ENCODE measurements around the gene PCDH1. TPM values are rescaled to one million over a fixed set of nuclear protein-coding genes. Genes with fewer than 3 reads are reported as not detected.

Gene PCDH1
- total and polyA plus RNA-seq, 2 of the 8 experiments (the other 6 are each of a cell fraction or from before 2014, with no cell fraction given), result 101 to 102 TPM

DNA sequence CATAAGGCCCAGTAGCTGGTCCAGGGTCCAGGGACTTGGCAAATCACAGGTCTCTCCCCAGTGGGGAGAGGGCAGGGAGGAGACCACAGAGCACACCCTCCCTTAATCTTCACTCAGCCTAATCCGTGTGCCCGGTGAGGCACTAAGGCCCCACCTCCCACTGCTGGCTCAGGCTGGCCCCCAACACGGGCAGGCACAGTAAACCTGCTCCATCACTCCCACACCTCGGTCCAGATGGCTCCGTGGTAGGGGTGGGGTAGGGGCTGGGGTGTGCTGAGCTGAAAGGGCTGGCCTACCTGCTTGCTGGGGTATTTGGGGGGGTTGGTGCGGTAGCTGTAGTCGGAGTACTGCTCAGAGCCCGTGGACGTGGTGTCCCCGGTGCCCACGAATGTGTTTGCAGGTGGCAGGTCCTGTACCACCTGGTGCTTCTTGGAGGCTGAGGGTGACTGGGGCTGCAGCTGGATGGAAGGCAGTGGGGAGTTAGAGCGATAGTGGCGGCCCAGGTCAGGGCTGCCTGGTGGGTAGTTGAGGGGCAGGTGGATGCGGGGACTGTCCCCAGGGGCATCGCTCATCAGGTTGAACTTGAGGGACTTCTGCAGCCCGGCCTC is 15.2 kb downstream of the PCDH1 start:
- peaks cover 6 to 10% (median 7%) of the 10 kb centered on the region in 4 experiments for H3K4me1 ChIP-seq (replicated peaks in 1 of 4; ENCODE audit: control insufficient read depth in 3 of 4, insufficient read depth in 4 of 4, low read length in 3 of 4)
- no peak overlapping the region for H3K56ac ChIP-seq (replicated peaks; ENCODE audit: insufficient read length, low read depth, low read length)
- no peak overlapping the region for H2BK5ac ChIP-seq (ENCODE audit: low read depth, low read length)
- H2AK5ac ChIP-seq (ENCODE audit: low read depth, low read length), result no peak overlapping the region
- H4K5ac ChIP-seq (ENCODE audit: insufficient read length, low read depth, low read length), result no peak overlapping the region
- POLR2A ChIA-PET (ENCODE audit: partially characterized antibody), result interaction anchor here (10.5 kb wide), 1 partner anchor 10 kb away, joined by 210 read pairs; the partner anchor contains the start of gene PCDH1
- CTCF ChIA-PET (ENCODE audit: partially characterized antibody), result interaction anchor here (0.6 to 14.0 kb wide), 3 partner anchors 16 to 468 kb away, joined by 3 to 200 read pairs (median 3); partner anchors contain the start of gene PCDH1
- H3K79me2 ChIP-seq (ENCODE audit: control insufficient read depth in 1 of 2, insufficient read depth in 2 of 2, low read length in 2 of 2), result peaks cover 0 to 40% of the 10 kb centered on the region in 2 experiments; a peak in 2 of 4 replicates
- no peaks in the 10 kb centered on the region for H3K27me3 ChIP-seq (replicated peaks in 1 of 4; ENCODE audit: control insufficient read depth in 3 of 4, extremely low read depth in 1 of 4, insufficient read depth in 3 of 4, low read length in 3 of 4)
- H4K91ac ChIP-seq (replicated peaks; ENCODE audit: insufficient read length, low read length), result no peak overlapping the region
- TF ChIP-seq SIRT6 (IDR thresholded peaks at IDR 0.05; ENCODE audit: low read length) (no peak), SIN3A (conservative IDR thresholded peaks at IDR 0.05 in 1 of 2, IDR thresholded peaks at IDR 0.05 in 1 of 2; ENCODE audit: low read depth in 1 of 2, low read length in 2 of 2) (no peak), TAF1 (IDR thresholded peaks at IDR 0.05; ENCODE audit: low read depth, low read length) (no peak), TBP (IDR thresholded peaks at IDR 0.05; ENCODE audit: low read depth, low read length) (no peak), SUZ12 (IDR thresholded peaks at IDR 0.05; ENCODE audit: low read length) (no peak), TAF7 (optimal IDR thresholded peaks at IDR 0.05; ENCODE audit: borderline replicate concordance, low read depth, low read length) (no peak), MAFK (IDR thresholded peaks at IDR 0.05; ENCODE audit: low read depth, low read length) (no peak), RNF2 (IDR thresholded peaks at IDR 0.05; ENCODE audit: borderline replicate concordance, low read depth, low read length, missing control alignments, poor library complexity, severe bottlenecking) (no peak), POLR2A (IDR thresholded peaks at IDR 0.05; ENCODE audit: control extremely low read depth in 1 of 2, low read depth in 2 of 2, low read length in 2 of 2) (no peak), NRF1 (IDR thresholded peaks at IDR 0.05; ENCODE audit: low read depth, low read length) (no peak), CEBPB (IDR thresholded peaks at IDR 0.05; ENCODE audit: low read depth, low read length) (no peak), CTBP2 (IDR thresholded peaks at IDR 0.05; ENCODE audit: borderline replicate concordance, insufficient read depth, insufficient read length, low read length) (no peak), KDM5A (IDR thresholded peaks at IDR 0.05; ENCODE audit: low read length) (no peak)
- no peak overlapping the region for H2BK12ac ChIP-seq (ENCODE audit: low read depth, low read length)
- no peak overlapping the region for H3K27ac ChIP-seq (ENCODE audit: low read depth, low read length)
- no peak overlapping the region for H3K4ac ChIP-seq (replicated peaks; ENCODE audit: insufficient read length, low read depth, low read length)
- no peak overlapping the region for H3K23ac ChIP-seq (ENCODE audit: insufficient read length)
- WGBS, 2 experiments (ENCODE audit: extremely low coverage in 1 of 2, insufficient coverage in 1 of 2, insufficient read length in 1 of 2, insufficient replicate concordance in 2 of 2, low coverage in 1 of 2, low lambda C conversion rate in 2 of 2, missing lambda C conversion rate in 1 of 2), result 90% methylated on average over 14 of the region's 16 CpGs; no CpG with 5 or more reads in 1 of the 2 experiments
- no peak overlapping the region for H2BK15ac ChIP-seq (ENCODE audit: low read length)
- no peak overlapping the region for H2AFZ ChIP-seq (ENCODE audit: low read length)
- H3K4me3 ChIP-seq (ENCODE audit: extremely low read depth in 1 of 4, insufficient read depth in 2 of 4, low read depth in 3 of 4, low read length in 4 of 4), result no peak overlapping the region
- H2BK20ac ChIP-seq (ENCODE audit: low read length), result no peak overlapping the region
- H3K79me1 ChIP-seq (ENCODE audit: low read depth, low read length), result peaks cover 20% of the 10 kb centered on the region; the same call in 1 of the 2 replicates
- no peak overlapping the region for H3K14ac ChIP-seq (ENCODE audit: insufficient read length)
- H4K20me1 ChIP-seq (replicated peaks in 1 of 2; ENCODE audit: control insufficient read depth in 1 of 2, insufficient read depth in 2 of 2, low read length in 2 of 2), result peaks cover 17 to 35% of the 10 kb centered on the region in 2 experiments
- no peak overlapping the region; the same call in 1 of the 2 replicates for H3K18ac ChIP-seq (ENCODE audit: extremely low read depth, low read length)
- H3K9me3 ChIP-seq (ENCODE audit: insufficient read depth in 2 of 2, low read depth in 1 of 2, low read length in 1 of 2), result no peaks in the 10 kb centered on the region
- H3K36me3 ChIP-seq (ENCODE audit: control insufficient read depth in 2 of 4, insufficient read depth in 4 of 4, low read length in 3 of 4), result peaks cover 28 to 64% (median 56%) of the 10 kb centered on the region in 4 experiments
- FAIRE-seq (no peak), DNase-seq (ENCODE audit: low read depth in 1 of 2, low spot score in 2 of 2) (no peak)
- no peak overlapping the region for H3K4me2 ChIP-seq (ENCODE audit: insufficient read depth in 1 of 2, low read depth in 2 of 2, low read length in 2 of 2)
- no peak overlapping the region for H4K8ac ChIP-seq (ENCODE audit: extremely low read depth, insufficient read depth, low read length)
- no peaks in the 10 kb centered on the region for H3K23me2 ChIP-seq (ENCODE audit: low read depth, low read length)
- no peak overlapping the region; a peak in 1 of 7 replicates for H3K9ac ChIP-seq (replicated peaks in 1 of 4; ENCODE audit: extremely low read depth in 1 of 4, low read depth in 3 of 4, low read length in 3 of 4)
- H2BK120ac ChIP-seq (replicated peaks; ENCODE audit: low read depth, low read length), result no peak overlapping the region

Data from H1 (cell line).